ENCODE measurements around the gene TWF1. TPM values are rescaled to one million over a fixed set of nuclear protein-coding genes. Genes with fewer than 3 reads are reported as not detected.

TWF1 gene
- total RNA-seq, 4 donors from 2014 or later, result 115 to 181 (median 144) TPM

DNA sequence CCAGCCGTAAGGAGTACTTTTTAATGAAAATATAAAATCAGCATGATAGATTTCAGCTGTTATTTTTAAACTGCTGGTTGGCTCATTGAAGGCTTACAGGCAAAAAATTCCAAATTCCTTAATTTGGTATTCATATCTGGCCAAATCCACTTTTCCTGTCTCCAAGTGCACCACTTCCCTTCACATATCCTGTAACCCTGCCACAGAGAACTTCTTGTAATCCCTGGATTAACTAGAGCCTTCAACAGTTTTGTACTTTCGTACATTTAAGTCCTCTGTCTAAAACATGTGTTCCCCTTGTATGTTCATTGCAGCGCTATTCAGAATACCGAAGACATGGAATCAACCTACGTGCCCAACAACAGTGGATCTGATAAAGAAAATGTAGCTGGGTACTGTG, 57.1 kb downstream of the TWF1 start:
- no peak for TF ChIP-seq POLR2A (IDR thresholded peaks at IDR 0.05)
- TF ChIP-seq, protein P1, sequence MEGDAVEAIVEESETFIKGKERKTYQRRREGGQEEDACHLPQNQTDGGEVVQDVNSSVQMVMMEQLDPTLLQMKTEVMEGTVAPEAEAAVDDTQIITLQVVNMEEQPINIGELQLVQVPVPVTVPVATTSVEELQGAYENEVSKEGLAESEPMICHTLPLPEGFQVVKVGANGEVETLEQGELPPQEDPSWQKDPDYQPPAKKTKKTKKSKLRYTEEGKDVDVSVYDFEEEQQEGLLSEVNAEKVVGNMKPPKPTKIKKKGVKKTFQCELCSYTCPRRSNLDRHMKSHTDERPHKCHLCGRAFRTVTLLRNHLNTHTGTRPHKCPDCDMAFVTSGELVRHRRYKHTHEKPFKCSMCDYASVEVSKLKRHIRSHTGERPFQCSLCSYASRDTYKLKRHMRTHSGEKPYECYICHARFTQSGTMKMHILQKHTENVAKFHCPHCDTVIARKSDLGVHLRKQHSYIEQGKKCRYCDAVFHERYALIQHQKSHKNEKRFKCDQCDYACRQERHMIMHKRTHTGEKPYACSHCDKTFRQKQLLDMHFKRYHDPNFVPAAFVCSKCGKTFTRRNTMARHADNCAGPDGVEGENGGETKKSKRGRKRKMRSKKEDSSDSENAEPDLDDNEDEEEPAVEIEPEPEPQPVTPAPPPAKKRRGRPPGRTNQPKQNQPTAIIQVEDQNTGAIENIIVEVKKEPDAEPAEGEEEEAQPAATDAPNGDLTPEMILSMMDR (IDR thresholded peaks at IDR 0.05), result no peak
- H3K9me3 ChIP-seq, result no peaks in the 10 kb centered on the region
- peaks cover 0 to 12% of the 10 kb centered on the region in 2 donors for H3K4me1 ChIP-seq
- no peaks in the 10 kb centered on the region for H3K27me3 ChIP-seq
- no peak for DNase-seq
- intact Hi-C loops (cut with DNase I), result no loop called here
- H3K4me3 ChIP-seq (replicated peaks in 1 of 3), result no peak overlapping the region
- 97% methylated on average over 5 of the region's 5 CpGs for WGBS, 2 donors
- no peaks in the 10 kb centered on the region for H3K36me3 ChIP-seq
- no peak overlapping the region for H3K27ac ChIP-seq

DNA sequence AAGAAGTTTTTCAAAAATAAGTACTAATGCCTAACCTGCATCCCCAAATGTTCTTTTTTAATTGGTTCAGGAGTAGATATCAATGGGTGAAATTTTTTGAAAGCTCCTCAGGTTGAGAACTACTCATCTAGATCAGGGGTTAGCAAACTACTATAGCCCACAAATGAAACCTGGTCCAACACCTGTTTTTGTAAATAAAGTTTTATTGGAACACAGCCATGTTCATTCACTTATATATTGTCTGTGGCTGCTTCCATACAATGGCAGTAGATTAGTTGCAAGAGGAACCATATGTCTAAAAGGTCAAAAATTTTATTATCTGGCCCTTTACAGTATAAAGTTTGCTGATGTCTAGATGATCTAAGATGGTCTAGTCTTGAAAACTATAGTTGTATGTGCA, 61.3 kb downstream of the TWF1 start:
- intact Hi-C loops (cut with DNase I), result no loop called here

More for the DNA sequence above, 61.3 kb downstream of the TWF1 start:
- Histone ChIP-seq H3K36me3 (no peaks in the 10 kb centered on the region), H3K4me1 (no peaks in the 10 kb centered on the region), H3K4me3 (replicated peaks in 1 of 3) (no peak overlapping the region), H3K9me3 (no peaks in the 10 kb centered on the region), H3K27me3 (no peaks in the 10 kb centered on the region), H3K27ac (no peak overlapping the region)
- TF ChIP-seq, protein P1 (IDR thresholded peaks at IDR 0.05), result no peak
- no peak for TF ChIP-seq POLR2A (IDR thresholded peaks at IDR 0.05)
- DNase-seq, result no peak

Other genes starting within 250 kb of the TWF1 start
- 10 to 100 TPM; 12.1 to 23.0 (median 17.3) TPM for gene PUS7L, start 47.5 kb downstream of the TWF1 start, total RNA-seq
- 10 to 100 TPM; 36.1 to 56.2 (median 45.4) TPM for gene IRAK4, start 47.4 kb downstream of the TWF1 start, total RNA-seq
- 10 to 100 TPM; 18.9 to 32.4 (median 24.7) TPM for gene TMEM117, start 29.8 kb upstream of the TWF1 start, total RNA-seq